Vagina (tissue), 2 donors: Measurements from ENCODE around the gene ARTN.

Experiments
- CTCF ChIP-seq, 3 experiments: fragments of 450-650 bp in 2 of 3; fragments of 200-600 bp in 1 of 3; sonication (generic) in 1 of 3; IDR thresholded peaks; one replicate each; pipeline ENCODE4 v1.5.1; 2017 to 2019; ENCODE audit warnings: antibody characterized with exemption in 3 of 3, mild to moderate bottlenecking in 2 of 3, moderate library complexity in 2 of 3
- POLR2A ChIP-seq, 2 donors: fragments of 450-650 bp; IDR thresholded peaks; one replicate each; pipeline ENCODE4 v1.6.1; 2017; ENCODE audit warnings: antibody characterized with exemption in 2 of 2, mild to moderate bottlenecking in 2 of 2, moderate library complexity in 2 of 2

- TF ChIP-seq POLR2A (IDR thresholded peaks at IDR 0.05) (no peak), CTCF (IDR thresholded peaks at IDR 0.05) (no peak)
These were observed 44.0 kb downstream of the ARTN start for GRCh38 chr1:43977376-43978263.
